Activated CD4-positive, alpha-beta T cell treated with anti-CD3 and anti-CD28 coated beads, Interleukin-2, amount 50 U/mL, for 24 hours (primary cell): ENCODE results near the gene ENTPD5.
"Not testable (repeated sequence)": the region's sequence is repeated elsewhere in the genome, so short reads cannot be mapped to it uniquely, and the experiment has no call there.

Experiments
- DNase-seq, 2 donors: peaks; one replicate each; pipeline ENCODE4 v3.0.0-alpha.2; 2020; ENCODE audit warnings: low read depth in 1 of 2, low spot score in 1 of 2

The ENTPD5 gene

GRCh38 chr14:74005664-74006063, 13.4 kb downstream of the ENTPD5 start:
- DNase-seq: not testable (repeated sequence)

- no peak for DNase-seq
Measured at GRCh38 chr14:73998726-73999125, 20.4 kb downstream of the ENTPD5 start.

DNA sequence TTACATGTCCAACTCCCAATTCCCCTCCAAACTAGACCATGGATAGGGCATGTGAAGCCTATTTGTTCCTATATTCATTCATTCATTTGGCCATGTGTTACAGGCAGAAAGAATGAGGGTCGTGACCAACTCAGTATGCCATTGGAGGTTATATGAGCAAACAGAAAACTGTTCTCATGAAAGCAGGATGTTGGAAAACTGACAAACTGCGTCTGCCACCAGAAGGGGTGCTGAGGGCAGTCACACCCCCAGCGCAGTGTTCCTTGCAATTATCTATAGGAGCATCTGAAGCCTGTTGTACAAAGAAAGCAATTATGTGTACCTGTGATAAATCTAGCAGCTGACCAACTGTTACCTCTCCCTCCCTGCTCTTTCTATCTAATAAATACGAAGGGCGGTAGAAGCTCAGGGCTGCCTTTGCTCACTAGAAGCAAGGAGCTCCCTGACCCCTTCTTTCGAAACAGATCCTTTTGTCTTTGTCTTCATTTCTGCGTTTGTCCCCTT, 21.1 kb downstream of the ENTPD5 start:
- DNase-seq: no peak

- DNase-seq: no peak
Measured at GRCh38 chr14:73997108-73997943, 21.8 kb downstream of the ENTPD5 start.

- DNase-seq: no peak
Measured at GRCh38 chr14:73996731-73997107, 22.4 kb downstream of the ENTPD5 start.

DNA sequence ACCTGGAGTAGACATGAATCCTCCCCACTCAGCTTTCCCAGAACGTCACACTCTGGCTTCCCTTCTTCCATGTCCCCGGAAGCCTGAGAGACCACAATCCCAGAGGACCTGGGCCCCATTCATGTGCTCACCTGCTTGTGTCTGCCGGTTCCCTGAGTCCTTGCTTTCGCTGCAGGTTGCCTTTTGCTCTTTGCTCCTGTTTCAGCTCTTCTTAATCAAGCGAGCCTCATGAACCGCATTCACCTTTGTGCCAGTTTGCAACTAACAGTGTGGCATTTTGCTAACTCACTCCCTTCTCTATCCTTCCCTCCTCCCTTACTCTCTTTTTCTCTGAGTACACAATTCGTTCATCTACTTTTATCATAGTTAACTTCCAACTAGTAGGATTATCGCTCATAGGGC, 23.1 kb downstream of the ENTPD5 start:
- no peak for DNase-seq

GRCh38 chr14:73994926-73995325, 24.2 kb downstream of the ENTPD5 start:
- DNase-seq: not testable (repeated sequence)

DNA sequence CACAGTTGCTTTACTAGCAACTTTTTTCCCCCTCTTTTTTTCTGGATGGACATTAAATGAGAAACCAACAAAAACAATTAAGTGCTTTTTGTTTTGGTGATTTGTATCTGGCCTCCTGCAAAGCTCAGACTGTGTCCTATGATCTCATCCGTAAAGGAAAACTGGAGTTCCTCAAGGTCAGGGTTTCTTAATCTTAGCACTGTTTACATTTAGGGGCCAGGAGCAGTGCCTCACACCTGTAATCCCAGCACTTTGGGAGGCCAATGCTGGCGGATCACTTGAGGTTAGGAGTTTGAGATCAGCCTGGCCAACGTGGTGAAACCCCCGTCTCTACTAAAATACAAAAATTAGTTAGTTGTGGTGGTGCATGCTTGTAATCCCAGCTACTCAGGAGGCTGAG, 28.0 kb downstream of the ENTPD5 start:
- no peak for DNase-seq

DNA sequence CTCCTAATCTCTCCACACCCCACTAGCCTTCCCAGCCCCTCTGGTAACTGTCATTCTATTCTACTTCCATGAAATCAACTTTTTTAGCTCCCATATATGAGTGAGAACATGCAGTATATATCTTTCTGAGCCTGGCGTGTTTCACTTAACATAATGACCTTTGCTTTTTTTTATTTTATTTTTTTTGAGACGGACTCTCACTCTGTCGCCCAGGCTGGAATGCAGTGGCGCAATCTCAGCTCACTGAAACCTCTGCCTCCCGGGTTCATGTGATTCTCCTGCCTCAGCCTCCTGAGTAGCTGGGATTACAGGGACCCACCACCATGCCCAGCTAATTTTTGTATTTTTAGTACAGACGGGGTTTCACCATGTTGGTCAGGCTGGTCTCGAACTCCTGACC, 30.4 kb downstream of the ENTPD5 start:
- DNase-seq: not testable (repeated sequence)

GRCh38 chr14:73988065-73988464, 31.0 kb downstream of the ENTPD5 start:
- no peak for DNase-seq

- DNase-seq: no peak
Measured at GRCh38 chr14:73977896-73978295, 41.2 kb downstream of the ENTPD5 start.

DNA sequence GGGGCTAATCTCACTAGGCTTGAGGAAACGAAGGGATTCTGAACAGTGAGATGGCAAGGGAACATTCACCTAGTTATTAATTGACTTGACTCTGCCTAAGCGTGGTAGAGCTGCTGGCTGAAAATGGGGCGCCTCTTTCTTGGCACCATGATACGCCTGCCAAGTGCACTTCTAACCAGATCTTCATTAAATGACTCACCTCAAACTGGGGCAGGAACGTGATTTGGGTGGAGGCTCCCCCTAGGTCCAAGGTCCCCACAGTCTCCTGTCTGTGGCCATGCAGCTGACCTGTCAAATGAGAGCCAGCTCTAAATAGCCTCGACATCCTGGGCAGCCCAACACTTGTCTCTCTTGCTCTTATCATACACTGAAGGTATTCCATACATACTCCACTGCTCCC, 43.0 kb downstream of the ENTPD5 start:
- no peak for DNase-seq

- no peak for DNase-seq
Measured at GRCh38 chr14:73973497-73973896, 45.6 kb downstream of the ENTPD5 start.

- DNase-seq: no peak
Measured at GRCh38 chr14:73968885-73969284, 50.2 kb downstream of the ENTPD5 start.

DNA sequence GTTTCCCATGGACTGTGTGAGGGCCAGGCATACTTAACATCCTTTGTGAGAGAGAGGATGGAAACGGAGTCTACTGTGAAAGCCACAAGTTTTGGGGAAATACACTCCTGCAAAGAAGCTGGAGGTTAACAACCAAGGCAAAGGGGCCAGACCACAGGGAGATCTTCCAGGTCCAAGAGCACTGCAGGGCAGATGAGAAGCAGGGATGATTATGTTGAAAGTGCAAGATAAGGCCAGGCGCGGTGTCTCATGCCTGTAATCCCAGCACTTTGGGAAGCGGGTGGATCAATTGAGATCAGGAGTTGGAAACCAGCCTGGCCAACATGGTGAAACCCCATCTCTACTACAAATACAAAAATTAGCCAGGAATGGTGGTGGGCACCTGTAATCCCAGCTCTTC, 53.9 kb downstream of the ENTPD5 start:
- DNase-seq: no peak

DNA sequence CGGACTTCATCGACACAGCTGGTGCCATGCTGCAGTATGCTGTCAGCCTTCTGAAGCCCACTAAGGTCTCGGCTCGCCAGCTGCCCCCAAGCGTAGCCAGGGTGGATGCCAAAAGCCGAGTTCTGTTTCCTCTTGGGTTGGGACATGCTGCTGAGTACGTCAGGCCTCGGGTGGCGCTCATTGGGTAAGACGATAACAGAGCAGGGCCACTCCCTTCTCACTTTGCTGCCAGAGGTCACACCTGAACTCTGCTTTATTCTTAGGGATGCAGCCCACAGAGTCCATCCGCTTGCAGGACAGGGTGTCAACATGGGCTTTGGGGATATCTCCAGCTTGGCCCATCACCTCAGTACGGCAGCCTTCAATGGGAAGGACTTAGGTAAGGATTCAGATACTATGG, 57.9 kb downstream of the ENTPD5 start:
- no peak for DNase-seq

DNA sequence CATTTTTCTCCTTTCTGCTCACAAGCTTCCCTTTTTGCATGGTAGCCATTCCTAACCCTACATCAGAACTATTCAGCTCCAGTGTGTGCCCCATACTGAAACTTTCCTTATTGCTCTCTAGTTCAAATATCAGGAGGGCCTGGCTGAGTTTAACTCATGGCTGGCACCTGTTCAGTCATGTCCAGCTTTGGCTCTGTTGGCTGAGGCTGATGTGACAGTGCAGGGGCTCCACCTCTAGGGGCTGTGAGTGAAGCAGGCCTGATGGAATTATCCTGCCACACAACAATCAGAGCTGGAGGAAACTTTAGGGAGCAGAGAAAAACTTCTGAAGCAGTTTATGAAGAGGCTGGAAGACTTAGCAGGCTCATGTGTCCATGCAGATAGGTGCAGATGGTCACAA, 60.5 kb downstream of the ENTPD5 start:
- no peak for DNase-seq

GRCh38 chr14:73955674-73956073, 63.4 kb downstream of the ENTPD5 start:
- DNase-seq: no peak

DNA sequence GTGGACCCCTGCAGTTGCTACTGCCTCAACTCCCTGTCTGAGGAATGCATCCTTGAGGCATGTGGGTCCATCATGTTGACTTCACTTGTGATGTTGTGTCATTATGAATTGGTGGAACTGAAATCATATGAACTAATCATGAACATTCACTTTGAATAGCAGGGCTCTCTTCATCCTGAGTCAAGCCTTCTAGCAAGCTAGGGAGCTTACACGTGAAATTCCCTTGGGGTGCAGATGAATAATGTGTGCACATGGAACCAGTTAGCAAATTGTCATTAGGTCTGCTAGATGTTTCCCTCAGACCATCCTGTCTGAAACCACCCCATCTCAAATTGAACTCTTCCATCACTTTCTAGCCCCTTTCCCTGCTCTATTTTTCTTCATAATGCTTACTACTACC, 65.4 kb downstream of the ENTPD5 start:
- no peak for DNase-seq

DNA sequence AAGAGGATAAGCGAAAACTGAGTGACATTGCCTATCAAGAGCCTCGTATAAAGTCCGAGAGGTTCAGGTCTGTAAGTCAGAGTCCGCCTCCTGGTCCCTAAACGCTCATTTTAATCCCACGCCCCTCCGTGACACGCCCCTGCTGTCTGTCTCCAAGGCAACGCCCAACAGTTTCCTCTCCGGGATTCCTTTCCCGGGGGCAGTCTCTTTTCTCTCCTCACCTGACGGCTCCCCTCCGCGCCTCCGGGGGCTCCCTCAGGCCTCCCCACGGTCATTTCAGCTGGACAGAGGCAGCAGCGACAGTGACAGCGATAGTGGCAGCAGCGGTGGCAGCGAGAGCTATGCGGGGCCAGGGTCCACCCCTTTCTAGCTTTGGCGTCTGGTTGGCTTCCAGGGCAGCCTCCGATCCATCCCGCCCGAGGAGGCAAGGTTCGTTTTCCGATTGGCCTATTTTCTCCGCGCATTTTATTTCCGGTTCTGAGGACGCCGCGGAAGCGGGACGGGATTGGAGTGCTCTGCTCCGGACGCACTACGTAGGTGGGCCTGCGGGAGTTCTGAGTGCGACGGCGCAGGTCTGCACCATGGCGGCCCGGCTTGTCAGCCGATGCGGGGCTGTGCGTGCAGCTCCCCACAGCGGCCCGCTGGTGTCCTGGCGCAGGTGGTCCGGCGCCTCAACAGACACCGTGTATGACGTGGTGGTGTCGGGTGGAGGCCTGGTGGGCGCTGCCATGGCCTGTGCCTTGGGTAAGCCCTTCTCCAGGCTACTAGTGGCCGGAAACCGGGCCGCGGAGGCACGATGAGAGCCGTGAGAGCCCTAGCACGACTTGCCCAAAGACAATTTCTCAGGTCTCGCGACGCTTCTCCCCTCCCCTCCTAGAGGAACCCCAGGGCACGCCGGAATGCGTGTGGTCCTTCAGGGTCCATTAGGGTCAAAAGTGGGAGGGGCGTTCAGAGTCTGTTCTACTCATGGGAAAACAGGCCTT, 69.0 kb downstream of the ENTPD5 start, which contains the start of the genes COQ6 and FAM161B:
Gene COQ6 (plus strand): TSS at position 551 of the 983 bp plus-strand sequence. CDS start 31 bp downstream, at position 582.
Gene FAM161B (minus strand): TSS at position 343 of the 983 bp plus-strand sequence. CDS start 68 bp downstream, at position 275.
- DNase-seq: peak; percentile 81 to 90

DNA sequence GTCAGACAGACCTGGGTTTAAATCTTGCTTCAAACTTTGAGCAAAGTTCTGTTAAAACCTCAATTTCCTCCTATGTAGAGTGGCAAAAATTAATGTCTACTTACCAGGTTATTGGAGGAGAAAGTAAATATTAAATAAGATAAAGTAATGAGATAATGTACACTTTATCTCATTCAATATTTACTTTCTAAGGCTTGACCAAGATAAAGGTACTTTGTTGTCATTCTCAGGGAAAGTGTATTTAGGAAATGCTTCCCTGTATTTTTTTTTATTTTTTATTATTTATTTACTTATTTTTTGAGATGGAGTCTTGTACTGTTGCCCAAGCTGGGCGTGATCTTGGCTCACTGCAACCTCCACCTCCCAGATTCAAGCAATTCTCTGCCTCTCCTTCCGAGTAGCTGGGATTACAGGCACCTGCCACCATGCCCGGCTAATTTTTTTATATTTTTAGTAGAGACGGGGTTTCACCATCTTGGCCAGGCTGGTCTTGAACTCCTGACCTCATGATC, 73.9 kb downstream of the ENTPD5 start:
- DNase-seq: no peak
